KMS-11 (cell line): ENCODE results near the gene RHCG.

ENCODE experiments used
- H2AFZ ChIP-seq: fragments of 200-600 bp; sonication (generic); 2 replicates; pipeline ENCODE4 v1.6.1; 2016; ENCODE audit warnings: antibody characterized with exemption, mixed run types, low read depth
- H3K27ac ChIP-seq: fragments of 200-600 bp; sonication (generic); 2 replicates; pipeline ENCODE4 v1.6.1; 2016; ENCODE audit warnings: mild to moderate bottlenecking, mixed run types
- H3K27me3 ChIP-seq: fragments of 200-600 bp; sonication (generic); 2 replicates; pipeline ENCODE4 v1.6.1; 2017; ENCODE audit warnings: mild to moderate bottlenecking, low read depth, mixed run types, moderate library complexity; ENCODE audit not compliant: insufficient read depth
- H3K36me3 ChIP-seq: fragments of 200-600 bp; sonication (generic); 2 replicates; pipeline ENCODE4 v1.6.1; 2017; ENCODE audit warnings: mild to moderate bottlenecking, mixed run types; ENCODE audit not compliant: insufficient read depth
- H3K4me1 ChIP-seq: fragments of 200-600 bp; sonication (generic); 2 replicates; pipeline ENCODE4 v1.6.1; 2016; ENCODE audit warnings: mild to moderate bottlenecking, low read depth, mixed run types; ENCODE audit not compliant: poor library complexity, severe bottlenecking
- H3K4me2 ChIP-seq: fragments of 200-600 bp; sonication (generic); 2 replicates; pipeline ENCODE4 v1.7.0; 2016; ENCODE audit warnings: mild to moderate bottlenecking, mixed run types
- H3K4me3 ChIP-seq: fragments of 200-600 bp; sonication (generic); IDR thresholded peaks from 2 replicates; pipeline ENCODE4 v1.6.1; 2017; ENCODE audit warnings: low read depth, low read length, mixed read lengths; ENCODE audit not compliant: insufficient read depth
- H3K79me2 ChIP-seq: fragments of 200-600 bp; sonication (generic); 2 replicates; pipeline ENCODE4 v1.6.1; 2016; ENCODE audit warnings: low read depth, mixed run types; ENCODE audit not compliant: insufficient read depth
- H3K9ac ChIP-seq: fragments of 200-600 bp; sonication (generic); 2 replicates; pipeline ENCODE4 v1.6.1; 2016; ENCODE audit warnings: mild to moderate bottlenecking, mixed run types
- H4K20me1 ChIP-seq: fragments of 200-600 bp; sonication (generic); 2 replicates; pipeline ENCODE4 v1.6.1; 2016; ENCODE audit warnings: mild to moderate bottlenecking, mixed run types; ENCODE audit not compliant: insufficient read depth
- CTCF ChIP-seq: fragments of 200-600 bp; sonication (generic); conservative IDR thresholded peaks from 2 replicates; pipeline ENCODE4 v1.6.1; 2017; ENCODE audit warnings: low read depth, mild to moderate bottlenecking, antibody characterized with exemption, low read length, moderate library complexity, mixed read lengths

The RHCG gene

GRCh38 chr15:89439764-89440163, 56.6 kb downstream of the RHCG start:
- H3K27me3 ChIP-seq, result peaks cover 48% of the 10 kb centered on the region
- H3K4me3 ChIP-seq, result no peak overlapping the region
- H4K20me1 ChIP-seq, result no peaks in the 10 kb centered on the region
- no peaks in the 10 kb centered on the region for H3K79me2 ChIP-seq
- no peak overlapping the region for H2AFZ ChIP-seq
- no peaks in the 10 kb centered on the region for H3K4me1 ChIP-seq
- no peak overlapping the region for H3K9ac ChIP-seq
- no peak overlapping the region for H3K4me2 ChIP-seq
- no peaks in the 10 kb centered on the region for H3K36me3 ChIP-seq
- no peak for TF ChIP-seq CTCF
- no peak overlapping the region for H3K27ac ChIP-seq

GRCh38 chr15:89436560-89437311, 59.6 kb downstream of the RHCG start:
- Histone ChIP-seq H4K20me1 (no peaks in the 10 kb centered on the region), H3K4me2 (no peak overlapping the region), H3K36me3 (no peaks in the 10 kb centered on the region), H3K27ac (no peak overlapping the region), H3K9ac (no peak overlapping the region), H3K4me1 (no peaks in the 10 kb centered on the region), H3K79me2 (no peaks in the 10 kb centered on the region), H3K4me3 (no peak overlapping the region), H2AFZ (no peak overlapping the region), H3K27me3 (peaks cover 57% of the 10 kb centered on the region)
- TF ChIP-seq CTCF, result no peak

GRCh38 chr15:89435362-89435761, 61.0 kb downstream of the RHCG start:
- Histone ChIP-seq H3K4me1 (peaks cover 3% of the 10 kb centered on the region), H3K4me2 (no peak overlapping the region), H3K27me3 (peaks cover 59% of the 10 kb centered on the region), H3K4me3 (no peak overlapping the region), H3K27ac (no peak overlapping the region), H4K20me1 (no peaks in the 10 kb centered on the region), H2AFZ (no peak overlapping the region), H3K36me3 (no peaks in the 10 kb centered on the region), H3K79me2 (no peaks in the 10 kb centered on the region), H3K9ac (no peak overlapping the region)
- no peak for TF ChIP-seq CTCF

GRCh38 chr15:89433686-89434085, 62.7 kb downstream of the RHCG start:
- H2AFZ ChIP-seq, result no peak overlapping the region
- no peak overlapping the region for H3K4me2 ChIP-seq
- H3K36me3 ChIP-seq, result no peaks in the 10 kb centered on the region
- H3K9ac ChIP-seq, result no peak overlapping the region
- H4K20me1 ChIP-seq, result no peaks in the 10 kb centered on the region
- peaks cover 3% of the 10 kb centered on the region for H3K4me1 ChIP-seq
- no peaks in the 10 kb centered on the region for H3K79me2 ChIP-seq
- TF ChIP-seq CTCF, result no peak
- no peak overlapping the region for H3K4me3 ChIP-seq
- no peak overlapping the region for H3K27ac ChIP-seq
- peaks cover 52% of the 10 kb centered on the region for H3K27me3 ChIP-seq
